Glomerular visceral epithelial cell (primary cell): ENCODE measurements around the gene GCH1.

ENCODE experiments used
- DNase-seq: peaks from one replicate; pipeline ENCODE4 v3.0.0-alpha.2; 2016; ENCODE audit errors: extremely low spot score

The GCH1 gene

GRCh38 chr14:54867011-54867410, 35.6 kb downstream of the GCH1 start:
- DNase-seq, result no peak

DNA sequence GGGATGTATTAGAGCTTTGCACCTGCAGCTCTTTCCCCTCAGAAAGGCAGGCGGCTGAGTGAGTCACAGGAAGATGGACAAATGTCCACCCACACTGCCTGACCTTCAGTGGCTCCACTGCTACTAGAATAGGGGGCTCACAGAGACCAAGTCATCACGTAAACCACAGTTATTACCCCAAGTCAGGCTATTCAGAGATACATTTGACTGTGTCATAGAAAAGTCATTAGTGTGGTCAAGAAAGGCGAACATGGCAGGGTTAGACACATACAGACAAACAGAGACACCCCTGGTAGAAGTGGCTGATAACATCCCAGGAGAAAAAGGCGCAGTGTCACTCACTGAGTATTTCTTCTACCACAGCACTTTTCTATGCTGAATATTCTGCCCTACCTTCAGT, 36.0 kb downstream of the GCH1 start:
- peak; percentile 31 for DNase-seq

GRCh38 chr14:54864526-54864925, 38.1 kb downstream of the GCH1 start:
- no peak for DNase-seq

DNA sequence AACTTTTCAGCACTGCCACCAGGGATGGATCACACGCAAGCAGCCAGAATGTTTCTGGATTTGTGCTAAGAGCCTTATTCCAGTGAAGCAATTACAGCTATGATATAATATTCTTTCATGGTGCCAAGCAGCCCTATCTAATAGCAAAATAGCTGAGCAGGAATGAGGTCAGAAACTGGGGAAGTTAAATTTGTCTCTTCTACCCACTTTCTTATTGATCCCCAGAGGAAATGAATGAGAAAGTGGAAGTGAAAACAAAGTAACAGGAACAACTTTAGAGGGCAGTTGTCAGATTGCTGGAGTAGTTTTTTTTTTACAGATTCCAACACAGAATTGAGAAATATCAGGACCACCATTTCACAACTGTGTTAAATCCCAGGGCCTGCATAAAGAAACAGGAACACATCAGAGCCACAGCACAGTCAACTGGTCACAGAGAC, 44.8 kb downstream of the GCH1 start:
- DNase-seq, result no peak

DNA sequence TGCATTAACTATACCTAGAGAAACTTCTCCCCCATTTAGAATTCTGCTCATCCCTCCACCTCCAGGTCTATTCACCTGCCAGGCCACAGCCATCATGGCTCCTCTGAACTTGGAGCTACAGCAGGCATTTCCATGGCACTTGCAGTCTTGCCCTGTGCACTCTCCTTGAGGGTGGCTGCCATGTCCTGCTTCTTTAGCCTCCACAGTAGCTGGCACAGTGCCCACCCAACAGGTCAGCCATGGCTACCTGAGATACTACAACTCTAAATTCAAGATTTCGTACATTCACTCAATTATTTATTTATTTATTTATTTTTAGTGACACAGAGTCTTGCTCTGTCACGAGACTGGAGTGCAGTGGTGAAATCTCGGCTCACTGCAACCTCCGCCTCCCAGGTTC, 46.5 kb downstream of the GCH1 start:
- no peak for DNase-seq

GRCh38 chr14:54854181-54854580, 48.4 kb downstream of the GCH1 start:
- DNase-seq, result no peak

DNA sequence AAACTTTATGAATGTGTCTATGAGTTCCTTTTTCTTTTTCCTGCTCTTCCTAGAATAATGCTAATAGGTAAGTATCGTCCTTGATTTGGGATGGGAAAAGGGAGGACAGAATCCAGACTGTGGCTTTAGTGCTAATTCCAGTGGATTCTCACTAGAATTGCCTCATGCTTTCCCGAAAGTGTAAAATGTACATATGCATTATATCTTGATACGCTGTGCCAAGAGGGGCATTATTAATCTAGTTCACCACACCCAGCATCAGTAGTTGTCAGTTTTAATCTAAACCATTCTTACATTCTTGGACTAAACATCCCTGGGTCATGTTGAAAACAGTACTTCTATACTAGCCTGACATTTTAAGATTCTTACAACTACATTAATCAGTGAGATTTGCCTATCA, 49.3 kb downstream of the GCH1 start:
- no peak for DNase-seq

GRCh38 chr14:54852215-54852614, 50.4 kb downstream of the GCH1 start:
- no peak for DNase-seq

GRCh38 chr14:54848910-54849309, 53.7 kb downstream of the GCH1 start:
- DNase-seq, result no peak

- no peak for DNase-seq
Measured at GRCh38 chr14:54845641-54846040, 57.0 kb downstream of the GCH1 start.

DNA sequence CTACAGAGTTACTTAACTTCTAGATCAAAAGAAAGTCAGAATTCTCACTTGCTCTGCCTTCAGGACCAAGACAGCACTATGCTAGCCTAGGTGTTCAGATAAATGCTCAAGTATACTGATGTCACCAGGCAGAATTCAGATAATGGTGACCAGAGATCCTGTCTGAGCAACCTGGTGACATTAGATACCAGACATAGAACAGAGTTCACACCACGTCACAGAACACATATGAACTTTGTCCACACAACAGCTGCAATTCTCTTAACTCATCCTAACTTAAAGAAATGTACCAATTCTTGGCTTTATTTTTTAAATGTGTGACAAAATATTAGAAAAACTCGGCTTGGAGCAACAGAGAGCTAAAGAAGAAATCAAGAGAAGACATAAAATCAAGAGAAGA, 58.1 kb downstream of the GCH1 start:
- DNase-seq, result no peak

GRCh38 chr14:54840798-54841197, 61.8 kb downstream of the GCH1 start:
- DNase-seq, result no peak

DNA sequence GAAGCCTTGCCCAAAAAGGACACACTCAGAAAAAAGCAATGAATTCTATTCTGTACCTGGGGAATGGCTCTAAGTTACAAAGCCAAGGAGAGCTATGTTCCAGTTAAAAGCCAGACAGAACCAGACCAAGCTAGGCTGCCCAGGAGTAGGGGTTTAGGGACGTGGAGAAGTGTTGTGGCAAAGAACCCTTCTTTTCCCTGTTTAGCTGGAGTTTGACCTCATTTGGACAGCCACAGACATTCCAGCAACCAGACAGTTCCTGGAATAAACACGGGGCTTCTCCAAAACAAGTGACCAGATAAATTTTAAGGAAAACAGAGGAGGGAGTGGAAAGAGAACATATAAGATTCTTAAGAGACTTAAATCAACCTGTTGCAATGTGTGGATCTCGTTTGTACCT, 62.3 kb downstream of the GCH1 start:
- no peak for DNase-seq

DNA sequence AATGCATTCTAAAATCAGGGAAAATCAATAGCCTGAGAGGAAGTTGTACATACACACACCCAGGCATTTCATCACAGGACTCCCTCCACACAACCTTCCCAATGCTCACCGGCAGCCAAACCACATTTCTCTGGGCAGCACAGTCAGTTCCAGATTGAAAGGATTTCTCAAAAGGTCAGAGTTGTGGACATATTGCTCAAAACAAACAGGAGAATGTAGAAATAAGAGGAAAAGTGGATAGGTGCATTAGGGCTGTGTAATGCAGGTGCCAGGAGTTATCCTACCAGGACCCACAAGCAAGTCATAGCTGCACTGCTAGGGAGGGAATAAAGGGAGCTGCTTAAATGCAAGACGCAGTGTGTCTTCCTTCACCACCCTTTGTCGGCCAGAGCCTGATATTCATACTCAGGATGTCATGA, 62.9 kb downstream of the GCH1 start:
- no peak for DNase-seq

GRCh38 chr14:54838931-54839512, 63.6 kb downstream of the GCH1 start:
- no peak for DNase-seq

- no peak for DNase-seq
Measured at GRCh38 chr14:54837508-54838149, 65.0 kb downstream of the GCH1 start.

DNA sequence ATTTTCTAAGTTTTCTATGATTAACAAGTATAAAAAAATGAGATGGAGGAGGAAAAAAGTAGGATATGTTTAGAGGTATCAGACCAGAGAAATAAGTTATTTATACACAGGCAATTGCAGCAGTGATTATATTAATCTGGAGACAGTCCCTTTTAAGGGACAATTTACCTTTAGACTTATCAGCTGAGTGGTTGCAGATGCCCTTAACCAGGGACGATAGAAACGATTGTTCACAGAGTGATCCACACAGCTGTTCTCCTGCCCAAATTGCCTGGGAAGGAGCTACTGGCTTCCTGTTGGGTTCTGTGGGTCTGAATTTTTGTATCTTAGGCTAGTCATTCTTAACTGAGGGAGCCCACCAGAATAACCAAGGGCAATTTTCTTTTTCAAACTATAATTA, 66.4 kb downstream of the GCH1 start:
- no peak for DNase-seq

GRCh38 chr14:54834727-54835126, 67.9 kb downstream of the GCH1 start:
- no peak for DNase-seq

GRCh38 chr14:54834081-54834480, 68.5 kb downstream of the GCH1 start:
- no peak for DNase-seq

DNA sequence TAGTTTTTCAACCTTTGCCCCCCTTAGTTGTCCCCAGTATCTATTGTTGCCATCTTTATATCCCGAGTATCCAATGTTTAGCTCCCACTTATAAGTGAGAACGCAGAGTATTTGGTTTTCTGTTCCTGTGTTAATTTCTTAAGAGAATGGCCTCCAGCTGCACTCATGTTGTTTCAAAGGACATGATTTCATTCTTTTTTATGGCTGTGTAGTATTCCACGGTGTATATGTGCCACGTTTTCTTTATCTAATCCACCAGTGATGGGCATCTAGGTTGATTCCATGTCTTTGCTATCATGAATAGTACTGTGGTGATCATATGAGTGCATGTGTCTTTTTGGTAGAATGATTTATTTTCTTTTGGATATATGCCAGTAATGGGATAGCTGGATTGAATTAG, 72.0 kb downstream of the GCH1 start:
- DNase-seq, result no peak

GRCh38 chr14:54829486-54830224, 73.0 kb downstream of the GCH1 start:
- DNase-seq, result no peak

- no peak for DNase-seq
Measured at GRCh38 chr14:54828037-54828436, 74.6 kb downstream of the GCH1 start.
